ENCODE results near the gene NIPSNAP2.

The NIPSNAP2 gene

DNA sequence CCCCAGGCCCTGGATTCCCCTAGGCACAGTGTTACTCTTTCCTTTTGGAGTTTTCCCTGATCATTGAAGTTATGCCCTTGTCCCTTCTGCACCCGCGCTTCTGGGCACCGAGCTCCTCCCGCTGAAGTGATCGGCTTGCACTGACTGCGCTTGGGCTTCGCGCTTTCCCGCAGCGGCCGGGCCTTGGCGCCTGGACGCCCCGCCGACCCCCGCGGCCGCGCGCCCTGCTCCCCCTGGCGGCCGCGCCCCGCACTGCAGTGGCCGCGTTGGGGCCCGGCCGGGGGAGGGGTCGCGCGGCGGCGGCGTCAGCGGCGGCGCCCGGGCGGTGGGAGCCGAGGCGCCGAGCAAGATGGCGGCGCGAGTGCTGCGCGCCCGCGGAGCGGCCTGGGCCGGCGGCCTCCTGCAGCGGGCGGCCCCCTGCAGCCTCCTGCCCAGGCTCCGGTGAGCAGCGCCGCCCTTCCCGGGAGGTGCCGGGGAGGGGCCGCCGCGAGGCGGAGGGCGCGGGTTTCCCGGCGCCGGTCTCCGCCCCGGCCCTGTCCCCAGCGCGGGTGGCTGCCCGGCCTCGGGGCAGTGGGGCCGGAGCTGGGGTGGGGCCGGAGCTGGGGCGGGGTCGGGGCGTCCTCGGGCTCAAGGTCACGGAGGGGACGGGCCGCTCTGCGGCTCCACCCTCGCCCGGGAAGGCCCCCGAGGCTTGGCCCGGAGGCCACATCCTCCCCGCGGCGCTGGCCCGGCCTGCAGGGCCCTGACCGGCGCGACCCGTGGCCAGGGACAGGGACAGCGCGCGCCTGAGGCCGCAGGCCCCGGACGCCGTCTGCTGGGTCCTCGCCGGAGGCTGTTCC is at the start of gene NIPSNAP2:
Gene NIPSNAP2, plus strand, starts transcription at position 325 of the 839 bp plus-strand sequence. Its CDS starts 25 bp downstream, at position 350.
- TF ChIP-seq, protein P1, sequence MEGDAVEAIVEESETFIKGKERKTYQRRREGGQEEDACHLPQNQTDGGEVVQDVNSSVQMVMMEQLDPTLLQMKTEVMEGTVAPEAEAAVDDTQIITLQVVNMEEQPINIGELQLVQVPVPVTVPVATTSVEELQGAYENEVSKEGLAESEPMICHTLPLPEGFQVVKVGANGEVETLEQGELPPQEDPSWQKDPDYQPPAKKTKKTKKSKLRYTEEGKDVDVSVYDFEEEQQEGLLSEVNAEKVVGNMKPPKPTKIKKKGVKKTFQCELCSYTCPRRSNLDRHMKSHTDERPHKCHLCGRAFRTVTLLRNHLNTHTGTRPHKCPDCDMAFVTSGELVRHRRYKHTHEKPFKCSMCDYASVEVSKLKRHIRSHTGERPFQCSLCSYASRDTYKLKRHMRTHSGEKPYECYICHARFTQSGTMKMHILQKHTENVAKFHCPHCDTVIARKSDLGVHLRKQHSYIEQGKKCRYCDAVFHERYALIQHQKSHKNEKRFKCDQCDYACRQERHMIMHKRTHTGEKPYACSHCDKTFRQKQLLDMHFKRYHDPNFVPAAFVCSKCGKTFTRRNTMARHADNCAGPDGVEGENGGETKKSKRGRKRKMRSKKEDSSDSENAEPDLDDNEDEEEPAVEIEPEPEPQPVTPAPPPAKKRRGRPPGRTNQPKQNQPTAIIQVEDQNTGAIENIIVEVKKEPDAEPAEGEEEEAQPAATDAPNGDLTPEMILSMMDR (conservative IDR thresholded peaks at IDR 0.05; ENCODE audit: low read depth), result peak; percentile 98
- DNase-seq (ENCODE audit: low spot score), result peak; percentile 67
- ChIA-PET POLR2A (ENCODE audit: low non-redundant PET) (interaction anchor here (0.5 to 0.7 kb wide), 2 partner anchors 323 to 324 kb away, joined by 3 to 9 read pairs; no protein-coding TSS in a partner anchor), CTCF (interaction anchor here (0.5 to 0.9 kb wide), 14 partner anchors 9 to 1299 kb away, joined by 3 to 6 read pairs (median 3); no protein-coding TSS in a partner anchor)
- H3K27ac ChIP-seq, result peak within 1 kb of the TSS; percentile 99

DNA sequence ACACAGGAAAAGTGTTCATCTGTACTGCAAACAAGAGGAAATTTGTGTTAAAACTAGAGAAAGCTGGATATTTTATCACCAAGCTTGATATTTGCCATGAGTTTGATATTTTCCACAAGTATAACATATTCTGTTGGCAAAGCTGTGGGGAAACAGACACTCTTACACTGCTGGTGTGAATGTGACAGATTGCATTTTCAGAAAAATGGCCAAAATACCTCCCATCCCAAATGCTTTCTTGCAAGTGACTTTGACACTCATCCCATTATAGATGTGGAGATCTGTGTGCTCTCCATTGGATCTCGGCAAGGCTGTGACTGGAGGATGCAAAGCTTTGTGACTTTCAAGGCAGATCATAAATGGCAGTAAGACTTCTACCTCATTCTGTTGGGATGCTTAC is 46.6 kb upstream of the NIPSNAP2 start:
- POLR2A ChIA-PET (ENCODE audit: low non-redundant PET), result no interaction called here
- H3K27ac ChIP-seq, result no peak overlapping the region
- no peak for DNase-seq (ENCODE audit: low spot score)
- CTCF ChIA-PET, result interaction anchor here (0.6 kb wide), 2 partner anchors 9 to 324 kb away, joined by 3 read pairs; no protein-coding TSS in a partner anchor
- TF ChIP-seq, protein P1 (conservative IDR thresholded peaks at IDR 0.05; ENCODE audit: low read depth), result no peak

GRCh38 chr7:55928006-55928767 is 36.2 kb upstream of the NIPSNAP2 start:
- TF ChIP-seq, protein P1 (conservative IDR thresholded peaks at IDR 0.05; ENCODE audit: low read depth), result no peak
- ChIA-PET POLR2A (ENCODE audit: low non-redundant PET) (no interaction called here), CTCF (no interaction called here)
- H3K27ac ChIP-seq, result no peak overlapping the region
- DNase-seq (ENCODE audit: low spot score), result no peak

- DNase-seq (ENCODE audit: low spot score), result no peak
- TF ChIP-seq, protein P1 (conservative IDR thresholded peaks at IDR 0.05; ENCODE audit: low read depth), result no peak
- ChIA-PET CTCF (interaction anchor here (0.6 kb wide), 1 partner anchor 39 kb away, joined by 3 read pairs; no protein-coding TSS in a partner anchor), POLR2A (ENCODE audit: low non-redundant PET) (no interaction called here)
- no peak overlapping the region for H3K27ac ChIP-seq
Observed at GRCh38 chr7:55931421-55932151, 32.8 kb upstream of the NIPSNAP2 start.

DNA sequence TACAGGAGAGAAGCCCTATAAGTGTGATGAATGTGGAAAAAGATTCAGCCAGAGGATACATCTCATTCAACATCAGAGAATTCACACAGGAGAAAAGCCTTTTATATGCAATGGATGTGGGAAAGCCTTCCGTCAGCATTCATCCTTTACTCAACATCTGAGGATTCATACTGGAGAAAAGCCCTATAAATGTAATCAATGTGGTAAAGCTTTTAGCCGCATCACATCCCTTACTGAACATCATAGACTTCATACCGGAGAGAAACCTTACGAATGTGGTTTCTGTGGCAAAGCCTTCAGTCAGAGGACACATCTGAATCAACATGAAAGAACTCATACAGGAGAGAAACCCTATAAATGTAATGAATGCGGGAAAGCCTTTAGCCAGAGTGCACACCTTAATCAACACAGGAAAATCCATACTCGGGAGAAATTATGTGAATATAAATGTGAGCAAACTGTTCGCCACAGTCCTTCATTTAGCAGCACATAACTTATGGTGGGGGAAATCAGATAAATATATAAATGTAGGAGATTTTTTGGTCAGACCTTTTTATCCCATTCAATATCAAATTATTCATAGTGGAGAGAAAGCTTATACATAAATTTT is 24.8 kb upstream of the NIPSNAP2 start:
- no peak overlapping the region for H3K27ac ChIP-seq
- POLR2A ChIA-PET (ENCODE audit: low non-redundant PET), result no interaction called here
- CTCF ChIA-PET, result no interaction called here
- TF ChIP-seq, protein P1 (conservative IDR thresholded peaks at IDR 0.05; ENCODE audit: low read depth), result no peak
- DNase-seq (ENCODE audit: low spot score), result no peak

Data from RWPE1 (cell line).